ENCODE measurements around the gene LAP3.

LAP3 gene

DNA sequence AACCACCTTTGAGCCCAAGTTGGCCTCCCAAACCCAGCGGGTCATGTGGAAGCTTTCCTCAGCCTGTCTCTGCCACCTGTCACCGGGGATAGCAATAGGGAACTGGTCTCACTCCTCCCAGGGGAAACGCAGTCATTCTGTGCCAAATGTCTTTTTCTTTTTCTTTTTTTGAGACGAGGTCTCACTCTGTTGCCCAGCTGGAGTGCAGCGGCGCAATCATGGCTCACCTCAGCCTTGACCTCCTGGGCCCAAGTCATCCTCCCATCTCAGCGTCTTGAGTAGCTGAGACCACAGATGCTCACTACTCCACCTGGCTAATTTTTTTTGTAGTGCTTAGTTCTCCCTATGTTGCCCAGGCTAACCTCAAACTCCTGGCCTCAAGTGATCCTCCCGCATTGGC is 77.7 kb downstream of the LAP3 start:
- no peak overlapping the region for H3K4me3 ChIP-seq (ENCODE audit: low read length)
- H3K36me3 ChIP-seq (ENCODE audit: insufficient read depth, low read length) = no peaks in the 10 kb centered on the region
- H3K4me1 ChIP-seq (ENCODE audit: control insufficient read depth, insufficient read depth, low read length) = no peaks in the 10 kb centered on the region
- no peak overlapping the region for H3K4me2 ChIP-seq (ENCODE audit: low read length)
- H3K9me3 ChIP-seq (replicated peaks; ENCODE audit: low read length) = no peaks in the 10 kb centered on the region
- H3K27me3 ChIP-seq (ENCODE audit: control insufficient read depth, insufficient read depth, low read length) = peaks cover 22% of the 10 kb centered on the region
- no peak overlapping the region for H3K9ac ChIP-seq (ENCODE audit: low read depth, low read length)

GRCh38 chr4:17657090-17657489 is 80.1 kb downstream of the LAP3 start:
- no peak overlapping the region for H3K9ac ChIP-seq (ENCODE audit: low read depth, low read length)
- H3K9me3 ChIP-seq (replicated peaks; ENCODE audit: low read length) = no peaks in the 10 kb centered on the region
- H3K27me3 ChIP-seq (ENCODE audit: control insufficient read depth, insufficient read depth, low read length) = peaks cover 19% of the 10 kb centered on the region
- H3K4me2 ChIP-seq (ENCODE audit: low read length) = no peak overlapping the region
- no peaks in the 10 kb centered on the region for H3K4me1 ChIP-seq (ENCODE audit: control insufficient read depth, insufficient read depth, low read length)
- H3K36me3 ChIP-seq (ENCODE audit: insufficient read depth, low read length) = no peaks in the 10 kb centered on the region
- H3K4me3 ChIP-seq (ENCODE audit: low read length) = no peak overlapping the region

Data from skeletal muscle satellite cell (primary cell).